ENCODE data around the gene ESRP2.

The ESRP2 gene

DNA sequence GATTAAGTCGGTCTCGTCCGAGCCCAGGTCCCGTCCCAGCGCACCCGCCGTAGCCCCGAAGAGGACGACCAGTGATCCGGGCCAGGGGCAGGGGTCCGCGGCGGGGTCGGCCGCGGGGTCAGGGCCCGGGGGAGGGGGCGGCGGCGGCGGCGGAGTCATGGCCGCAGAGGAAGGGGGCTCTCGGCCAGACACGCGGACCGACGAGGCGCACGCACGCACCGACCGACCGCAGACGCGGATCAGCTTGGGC, at the start of gene ESRP2:
TSS of gene ESRP2 (minus strand) at position 241 of the 250 bp plus-strand sequence. CDS start at position 159, 82 bp downstream.
- POLR2A ChIA-PET, result interaction anchor here (0.6 to 3.3 kb wide), 9 partner anchors 9 to 672 kb away, joined by 3 to 34 read pairs (median 7); partner anchors contain the start of genes DDX28, DUS2, NFATC3 and PLA2G15
- H3K27ac ChIP-seq (ENCODE audit: extremely low read depth, low read depth, low read length), result peak within 1 kb of the TSS; percentile 75

DNA sequence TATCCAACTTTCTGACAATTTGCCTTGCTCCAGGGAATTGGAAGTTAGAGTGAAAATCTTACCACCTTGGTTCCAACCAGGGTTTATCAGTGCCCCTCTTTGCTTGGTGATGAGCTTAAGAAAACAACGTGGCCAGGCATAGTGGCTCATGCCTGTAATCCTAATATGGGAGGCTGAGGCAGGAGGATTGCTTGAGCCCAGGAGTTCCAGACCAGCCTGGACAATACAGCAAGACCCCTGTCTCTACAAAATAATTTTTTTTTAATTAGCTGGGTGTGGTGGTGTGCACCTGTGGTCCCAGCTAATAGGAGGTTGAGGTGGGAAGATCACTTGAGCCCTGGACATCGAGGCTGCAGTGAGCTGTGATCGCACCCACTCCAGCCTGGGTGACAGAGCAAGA, 49.8 kb upstream of the ESRP2 start:
- CTCF ChIA-PET, result interaction anchor here (0.8 to 1.3 kb wide), 6 partner anchors 9 to 192 kb away, joined by 3 to 5 read pairs (median 4); no protein-coding TSS in a partner anchor
- H3K27ac ChIP-seq (ENCODE audit: extremely low read depth, low read depth, low read length), result no peak overlapping the region
- POLR2A ChIA-PET, result interaction anchor here (0.6 to 1.4 kb wide), 2 partner anchors 22 to 25 kb away, joined by 3 to 7 read pairs; partner anchors contain the start of genes PRMT7, SLC7A6 and SLC7A6OS
- no peaks in the 10 kb centered on the region for H3K4me1 ChIP-seq (ENCODE audit: control insufficient read depth, insufficient read depth, low read length)
- H3K4me3 ChIP-seq (ENCODE audit: low read depth, low read length), result no peak overlapping the region
- peaks cover 15 to 70% of the 10 kb centered on the region in 2 experiments; a peak in 2 of 3 replicates for H3K36me3 ChIP-seq (ENCODE audit: control insufficient read depth in 2 of 2, insufficient read depth in 1 of 2, low read length in 2 of 2)
- no peak for TF ChIP-seq GLIS1 (tag by site-specific recombination; IDR thresholded peaks at IDR 0.05)
- TF ChIP-seq ZNF660 (tag by site-specific recombination; IDR thresholded peaks at IDR 0.05), result no peak
- TF ChIP-seq ZNF830 (tag by site-specific recombination; IDR thresholded peaks at IDR 0.05; ENCODE audit: low read depth), result no peak
- TF ChIP-seq, protein P1, sequence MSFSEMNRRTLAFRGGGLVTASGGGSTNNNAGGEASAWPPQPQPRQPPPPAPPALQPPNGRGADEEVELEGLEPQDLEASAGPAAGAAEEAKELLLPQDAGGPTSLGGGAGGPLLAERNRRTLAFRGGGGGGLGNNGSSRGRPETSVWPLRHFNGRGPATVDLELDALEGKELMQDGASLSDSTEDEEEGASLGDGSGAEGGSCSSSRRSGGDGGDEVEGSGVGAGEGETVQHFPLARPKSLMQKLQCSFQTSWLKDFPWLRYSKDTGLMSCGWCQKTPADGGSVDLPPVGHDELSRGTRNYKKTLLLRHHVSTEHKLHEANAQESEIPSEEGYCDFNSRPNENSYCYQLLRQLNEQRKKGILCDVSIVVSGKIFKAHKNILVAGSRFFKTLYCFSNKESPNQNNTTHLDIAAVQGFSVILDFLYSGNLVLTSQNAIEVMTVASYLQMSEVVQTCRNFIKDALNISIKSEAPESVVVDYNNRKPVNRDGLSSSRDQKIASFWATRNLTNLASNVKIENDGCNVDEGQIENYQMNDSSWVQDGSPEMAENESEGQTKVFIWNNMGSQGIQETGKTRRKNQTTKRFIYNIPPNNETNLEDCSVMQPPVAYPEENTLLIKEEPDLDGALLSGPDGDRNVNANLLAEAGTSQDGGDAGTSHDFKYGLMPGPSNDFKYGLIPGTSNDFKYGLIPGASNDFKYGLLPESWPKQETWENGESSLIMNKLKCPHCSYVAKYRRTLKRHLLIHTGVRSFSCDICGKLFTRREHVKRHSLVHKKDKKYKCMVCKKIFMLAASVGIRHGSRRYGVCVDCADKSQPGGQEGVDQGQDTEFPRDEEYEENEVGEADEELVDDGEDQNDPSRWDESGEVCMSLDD (tag by site-specific recombination; IDR thresholded peaks at IDR 0.05), result no peak
- 0 out of 2 replicates have a peak, but pooled peaks have one; percentile 50 for TF ChIP-seq ZNF121 (tag by site-specific recombination; IDR thresholded peaks at IDR 0.05)
- H3K9me3 ChIP-seq (ENCODE audit: control insufficient read depth, insufficient read depth, low read depth, low read length), result no peaks in the 10 kb centered on the region

More for the DNA sequence above, at the start of gene ESRP2:
- no peaks in the 10 kb centered on the region for H3K9me3 ChIP-seq (ENCODE audit: control insufficient read depth, insufficient read depth, low read depth, low read length)
- H3K36me3 ChIP-seq (ENCODE audit: control insufficient read depth in 2 of 2, insufficient read depth in 1 of 2, low read length in 2 of 2), result peaks cover 0 to 24% of the 10 kb centered on the region in 2 experiments; a peak in 1 of 3 replicates
- H3K4me1 ChIP-seq (ENCODE audit: control insufficient read depth, insufficient read depth, low read length), result peaks cover 7% of the 10 kb centered on the region; the same call in 1 of the 2 replicates
- H3K4me3 ChIP-seq (ENCODE audit: low read depth, low read length), result peak within 1 kb of the TSS; percentile 63
- CTCF ChIA-PET, result interaction anchor here (1.2 to 1.5 kb wide), 2 partner anchors 26 to 152 kb away, joined by 3 to 5 read pairs; no protein-coding TSS in a partner anchor
- TF ChIP-seq EGR2 (tag by site-specific recombination; IDR thresholded peaks at IDR 0.05; ENCODE audit: low read depth) (peak; percentile 30; the same call in 1 of the 2 replicates), ZNF2 (tag by site-specific recombination; IDR thresholded peaks at IDR 0.05) (no peak)
- TF ChIP-seq, protein P2, sequence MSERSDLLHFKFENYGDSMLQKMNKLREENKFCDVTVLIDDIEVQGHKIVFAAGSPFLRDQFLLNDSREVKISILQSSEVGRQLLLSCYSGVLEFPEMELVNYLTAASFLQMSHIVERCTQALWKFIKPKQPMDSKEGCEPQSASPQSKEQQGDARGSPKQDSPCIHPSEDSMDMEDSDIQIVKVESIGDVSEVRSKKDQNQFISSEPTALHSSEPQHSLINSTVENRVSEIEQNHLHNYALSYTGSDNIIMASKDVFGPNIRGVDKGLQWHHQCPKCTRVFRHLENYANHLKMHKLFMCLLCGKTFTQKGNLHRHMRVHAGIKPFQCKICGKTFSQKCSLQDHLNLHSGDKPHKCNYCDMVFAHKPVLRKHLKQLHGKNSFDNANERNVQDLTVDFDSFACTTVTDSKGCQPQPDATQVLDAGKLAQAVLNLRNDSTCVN (tag by site-specific recombination; optimal IDR thresholded peaks at IDR 0.05), result peak; percentile 49

DNA sequence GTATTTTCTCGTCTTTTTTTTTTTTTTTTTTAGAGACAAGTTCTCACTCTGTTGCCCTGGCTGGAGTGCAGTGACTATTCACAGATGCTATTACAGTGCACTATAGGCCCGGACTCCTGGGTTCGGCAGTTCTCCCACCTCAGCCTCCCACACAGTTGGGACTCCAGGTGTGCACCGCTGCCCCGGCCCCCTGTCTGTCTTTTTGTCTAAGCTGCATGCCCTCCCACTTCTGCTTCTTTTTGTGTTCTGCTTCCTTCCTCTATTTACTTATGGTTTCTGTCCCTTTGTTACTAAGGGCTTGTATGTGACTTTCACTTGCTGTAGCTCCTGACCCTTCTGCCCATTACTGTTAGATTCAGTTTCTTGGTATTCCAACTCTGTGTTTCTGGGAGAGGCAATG, 48.9 kb upstream of the ESRP2 start:
- Histone ChIP-seq H3K36me3 (ENCODE audit: control insufficient read depth in 2 of 2, insufficient read depth in 1 of 2, low read length in 2 of 2) (peaks cover 15 to 68% of the 10 kb centered on the region in 2 experiments; a peak in 2 of 3 replicates), H3K27ac (ENCODE audit: extremely low read depth, low read depth, low read length) (no peak overlapping the region), H3K4me1 (ENCODE audit: control insufficient read depth, insufficient read depth, low read length) (no peaks in the 10 kb centered on the region), H3K4me3 (ENCODE audit: low read depth, low read length) (no peak overlapping the region), H3K9me3 (ENCODE audit: control insufficient read depth, insufficient read depth, low read depth, low read length) (no peaks in the 10 kb centered on the region)
- ChIA-PET CTCF (interaction anchor here (1.0 to 2.8 kb wide), 4 partner anchors 8 to 191 kb away, joined by 3 to 14 read pairs (median 4); no protein-coding TSS in a partner anchor), POLR2A (interaction anchor here (1.4 kb wide), 1 partner anchor 26 kb away, joined by 7 read pairs; the partner anchor contains the start of genes PRMT7 and SLC7A6OS)
- TF ChIP-seq ZNF239 (tag by site-specific recombination; IDR thresholded peaks at IDR 0.05) (no peak), ZNF529 (tag by site-specific recombination; IDR thresholded peaks at IDR 0.05; ENCODE audit: insufficient replicate concordance) (no peak), ZNF114 (tag by site-specific recombination; IDR thresholded peaks at IDR 0.05) (no peak), ZSCAN30 (tag by site-specific recombination; IDR thresholded peaks at IDR 0.05) (no peak), ZFHX2 (tag by site-specific recombination; conservative IDR thresholded peaks at IDR 0.05) (no peak), ZNF391 (tag by site-specific recombination; IDR thresholded peaks at IDR 0.05; ENCODE audit: borderline replicate concordance, low read depth) (no peak), ZNF561 (tag by site-specific recombination; IDR thresholded peaks at IDR 0.05; ENCODE audit: borderline replicate concordance) (no peak), GFI1B (tag by site-specific recombination; IDR thresholded peaks at IDR 0.05) (no peak), ZNF266 (tag by site-specific recombination; IDR thresholded peaks at IDR 0.05; ENCODE audit: low read depth) (no peak), ZSCAN16 (tag by site-specific recombination; IDR thresholded peaks at IDR 0.05) (no peak), ZBTB7A (tag by site-specific recombination; IDR thresholded peaks at IDR 0.05; ENCODE audit: low read depth) (no peak), ZNF350 (tag by site-specific recombination; IDR thresholded peaks at IDR 0.05) (no peak), KLF10 (tag by site-specific recombination; IDR thresholded peaks at IDR 0.05) (no peak), SCRT1 (tag by site-specific recombination; IDR thresholded peaks at IDR 0.05; ENCODE audit: borderline replicate concordance) (no peak)

Data from HEK293 (cell line).